RWPE2 (cell line): ENCODE measurements around the gene SEC61A1.

Experiments used
- ATAC-seq: fragments of 200-7000 bp; cut with Tn5 transposase; 3 replicates; pipeline ENCODE4 v1.9.1; 2021; ENCODE audit warnings: low read depth
- DNase-seq: peaks from one replicate; pipeline ENCODE4 v3.0.0-alpha.2; 2020; ENCODE audit warnings: low spot score
- H3K27ac ChIP-seq: fragments of 450-650 bp; 2 replicates; pipeline ENCODE4 v1.5.1; 2017; ENCODE audit warnings: mild to moderate bottlenecking; ENCODE audit not compliant: poor library complexity, severe bottlenecking
- H3K27me3 ChIP-seq: fragments of 250-450 bp; sonication (Bioruptor Pico); 2 replicates; pipeline ENCODE4 v1.5.1; 2021; ENCODE audit warnings: mild to moderate bottlenecking, moderate library complexity; ENCODE audit not compliant: insufficient read depth, poor library complexity, severe bottlenecking
- H3K36me3 ChIP-seq: fragments of 250-450 bp; sonication (Bioruptor Pico); 2 replicates; pipeline ENCODE4 v1.5.1; 2020; ENCODE audit warnings: low read depth, mild to moderate bottlenecking, moderate library complexity
- H3K4me1 ChIP-seq: fragments of 250-450 bp; sonication (Bioruptor Pico); 2 replicates; pipeline ENCODE4 v1.5.1; 2021; ENCODE audit warnings: mild to moderate bottlenecking, moderate library complexity; ENCODE audit not compliant: insufficient read depth, poor library complexity, severe bottlenecking
- H3K4me3 ChIP-seq: fragments of 250-450 bp; sonication (Bioruptor Pico); 2 replicates; pipeline ENCODE4 v1.5.1; 2021; ENCODE audit warnings: mild to moderate bottlenecking, moderate library complexity; ENCODE audit not compliant: severe bottlenecking
- H3K9me3 ChIP-seq: fragments of 250-450 bp; sonication (Bioruptor Pico); 2 replicates; pipeline ENCODE4 v1.5.1; 2021; ENCODE audit warnings: mild to moderate bottlenecking, moderate library complexity; ENCODE audit not compliant: severe bottlenecking
- CTCF ChIP-seq: fragments of 450-650 bp; IDR thresholded peaks from one replicate; pipeline ENCODE4 v1.5.1; 2017; ENCODE audit warnings: mild to moderate bottlenecking, moderate library complexity; ENCODE audit not compliant: poor library complexity, severe bottlenecking

SEC61A1 gene

GRCh38 chr3:128041344-128041743, 10.9 kb upstream of the SEC61A1 start:
- no peak overlapping the region for H3K4me3 ChIP-seq
- H3K9me3 ChIP-seq: no peaks in the 10 kb centered on the region
- no peaks in the 10 kb centered on the region for H3K27me3 ChIP-seq
- no peaks in the 10 kb centered on the region for H3K36me3 ChIP-seq
- DNase-seq (no peak), ATAC-seq (no peak)
- H3K4me1 ChIP-seq: no peaks in the 10 kb centered on the region
- TF ChIP-seq CTCF: no peak
- H3K27ac ChIP-seq: no peak overlapping the region

- no peak overlapping the region for H3K27ac ChIP-seq
- no peak for TF ChIP-seq CTCF
- H3K4me1 ChIP-seq: peaks cover 17% of the 10 kb centered on the region
- ATAC-seq: no peak
- H3K36me3 ChIP-seq: peaks cover 32% of the 10 kb centered on the region
- no peak for DNase-seq
- no peaks in the 10 kb centered on the region for H3K9me3 ChIP-seq
- peaks cover 3% of the 10 kb centered on the region for H3K27me3 ChIP-seq
- no peak overlapping the region for H3K4me3 ChIP-seq
Observed at GRCh38 chr3:128050597-128050996, 1.6 kb upstream of the SEC61A1 start.

- peak overlapping the region; percentile 96 for H3K4me3 ChIP-seq
- H3K27me3 ChIP-seq: peaks cover 3% of the 10 kb centered on the region
- ATAC-seq: no peak; the same call in 2 of the 3 replicates
- no peak for TF ChIP-seq CTCF
- H3K27ac ChIP-seq: peak overlapping the region; percentile 59
- no peaks in the 10 kb centered on the region for H3K9me3 ChIP-seq
- DNase-seq: no peak
- peaks cover 40% of the 10 kb centered on the region for H3K36me3 ChIP-seq
- H3K4me1 ChIP-seq: peaks cover 17% of the 10 kb centered on the region
Observed at GRCh38 chr3:128051459-128051836, 789 bp upstream of the SEC61A1 start.

DNA sequence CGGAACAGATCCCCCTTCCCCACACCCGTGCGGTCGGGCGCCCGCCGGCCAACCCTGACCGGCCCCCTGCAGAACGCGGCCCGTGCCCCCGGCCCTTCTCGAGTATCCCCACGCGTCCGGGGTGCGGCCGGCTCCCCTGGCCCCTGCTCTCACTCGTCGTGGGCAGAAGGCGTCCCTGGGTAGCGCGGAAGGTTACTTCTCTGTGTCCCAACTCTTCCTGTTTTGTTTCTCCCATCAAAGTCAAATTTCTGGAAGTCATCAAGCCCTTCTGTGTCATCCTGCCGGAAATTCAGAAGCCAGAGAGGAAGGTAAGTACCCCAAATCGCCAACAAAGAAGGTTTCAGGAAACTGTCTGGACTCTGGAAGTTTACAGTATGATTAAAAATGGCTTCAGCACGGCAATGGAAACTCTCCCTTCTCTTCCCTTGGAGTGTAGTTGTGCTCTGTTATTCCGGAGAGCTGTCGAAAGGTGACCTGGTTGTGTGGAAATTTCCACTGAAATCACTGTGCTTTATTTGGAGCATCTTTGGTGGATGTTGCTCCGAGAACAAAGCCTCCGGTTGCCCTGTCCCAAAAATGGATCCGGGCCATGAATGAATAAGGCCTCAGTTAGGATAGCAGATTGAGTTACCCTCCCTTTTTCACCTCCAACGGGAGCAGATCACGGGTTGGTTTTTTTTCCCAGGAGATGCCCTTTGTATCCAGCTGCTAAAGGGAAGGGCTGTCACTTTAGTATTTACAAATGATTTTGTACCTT, 536 bp downstream of the SEC61A1 start:
- peak overlapping the region; percentile 59 for H3K27ac ChIP-seq
- H3K36me3 ChIP-seq: peaks cover 54% of the 10 kb centered on the region
- ATAC-seq (no peak), DNase-seq (no peak)
- peaks cover under 1% of the 10 kb centered on the region for H3K27me3 ChIP-seq
- H3K9me3 ChIP-seq: no peaks in the 10 kb centered on the region
- H3K4me1 ChIP-seq: peaks cover 17% of the 10 kb centered on the region
- peak overlapping the region; percentile 96 for H3K4me3 ChIP-seq
- TF ChIP-seq CTCF: no peak

DNA sequence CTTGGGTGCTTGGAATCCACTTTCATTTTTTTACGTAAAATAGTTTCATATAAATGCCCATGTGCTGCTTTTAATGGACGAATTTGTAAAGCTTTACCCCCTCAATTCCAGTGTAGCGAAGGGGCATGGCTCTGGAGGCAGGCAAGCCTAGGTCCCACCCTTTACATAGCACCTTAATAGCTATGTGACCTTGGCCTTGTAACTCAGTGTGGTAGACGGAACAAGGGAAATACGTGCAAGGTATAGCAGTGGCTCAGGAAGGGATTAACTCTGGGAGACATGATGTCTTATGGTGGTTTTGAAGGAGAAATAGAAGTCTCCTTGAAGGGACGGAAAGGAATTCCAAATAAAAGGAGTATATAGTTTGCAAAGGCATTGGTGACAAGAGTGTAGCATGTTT, 1.4 kb downstream of the SEC61A1 start:
- Histone ChIP-seq H3K9me3 (no peaks in the 10 kb centered on the region), H3K27ac (no peak overlapping the region), H3K36me3 (peaks cover 62% of the 10 kb centered on the region), H3K4me3 (peak overlapping the region; percentile 96), H3K27me3 (no peaks in the 10 kb centered on the region), H3K4me1 (peaks cover 17% of the 10 kb centered on the region)
- ATAC-seq (no peak), DNase-seq (no peak)
- TF ChIP-seq CTCF: no peak
